ENCODE results near the gene SIGLEC15.
"Not testable (repeated sequence)": the region's sequence is repeated elsewhere in the genome, so short reads cannot be mapped to it uniquely, and the experiment has no call there.

Gene SIGLEC15

DNA sequence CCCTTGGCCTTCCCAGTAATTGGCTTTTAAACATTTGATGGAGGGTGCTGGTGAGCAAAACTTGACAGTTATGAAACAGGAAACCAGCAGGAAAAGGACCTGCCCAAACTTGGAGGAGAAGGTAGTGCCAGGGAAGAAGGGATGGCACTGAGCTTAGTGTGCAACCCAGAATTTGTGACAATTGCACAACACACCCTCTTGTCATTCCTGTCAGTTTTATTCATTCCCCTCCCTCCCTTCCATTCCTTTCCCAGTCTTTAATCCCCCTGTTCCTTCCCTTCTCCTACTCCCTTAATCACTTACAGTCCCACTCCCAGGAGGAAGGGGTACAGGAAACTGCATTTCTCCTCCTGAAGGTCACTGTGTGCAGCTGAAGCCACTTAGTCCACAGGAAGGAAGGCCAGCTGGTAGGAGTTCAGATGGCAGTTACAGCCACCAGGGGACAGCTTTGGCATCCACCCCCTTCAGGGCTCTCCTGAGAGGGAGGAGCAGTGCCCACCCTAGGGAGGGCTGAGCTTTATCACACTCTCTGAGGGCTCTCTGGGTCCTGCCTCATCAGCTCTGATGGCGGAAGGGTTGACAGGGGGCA, 24.0 kb upstream of the SIGLEC15 start:
- TF ChIP-seq, protein P1, sequence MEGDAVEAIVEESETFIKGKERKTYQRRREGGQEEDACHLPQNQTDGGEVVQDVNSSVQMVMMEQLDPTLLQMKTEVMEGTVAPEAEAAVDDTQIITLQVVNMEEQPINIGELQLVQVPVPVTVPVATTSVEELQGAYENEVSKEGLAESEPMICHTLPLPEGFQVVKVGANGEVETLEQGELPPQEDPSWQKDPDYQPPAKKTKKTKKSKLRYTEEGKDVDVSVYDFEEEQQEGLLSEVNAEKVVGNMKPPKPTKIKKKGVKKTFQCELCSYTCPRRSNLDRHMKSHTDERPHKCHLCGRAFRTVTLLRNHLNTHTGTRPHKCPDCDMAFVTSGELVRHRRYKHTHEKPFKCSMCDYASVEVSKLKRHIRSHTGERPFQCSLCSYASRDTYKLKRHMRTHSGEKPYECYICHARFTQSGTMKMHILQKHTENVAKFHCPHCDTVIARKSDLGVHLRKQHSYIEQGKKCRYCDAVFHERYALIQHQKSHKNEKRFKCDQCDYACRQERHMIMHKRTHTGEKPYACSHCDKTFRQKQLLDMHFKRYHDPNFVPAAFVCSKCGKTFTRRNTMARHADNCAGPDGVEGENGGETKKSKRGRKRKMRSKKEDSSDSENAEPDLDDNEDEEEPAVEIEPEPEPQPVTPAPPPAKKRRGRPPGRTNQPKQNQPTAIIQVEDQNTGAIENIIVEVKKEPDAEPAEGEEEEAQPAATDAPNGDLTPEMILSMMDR (IDR thresholded peaks at IDR 0.05; ENCODE audit: low read depth, low read length, missing control alignments): no peak
- H3K4me3 ChIP-seq (ENCODE audit: low read depth, low read length): no peak overlapping the region
- DNase-seq (ENCODE audit: low read depth): no peak

DNA sequence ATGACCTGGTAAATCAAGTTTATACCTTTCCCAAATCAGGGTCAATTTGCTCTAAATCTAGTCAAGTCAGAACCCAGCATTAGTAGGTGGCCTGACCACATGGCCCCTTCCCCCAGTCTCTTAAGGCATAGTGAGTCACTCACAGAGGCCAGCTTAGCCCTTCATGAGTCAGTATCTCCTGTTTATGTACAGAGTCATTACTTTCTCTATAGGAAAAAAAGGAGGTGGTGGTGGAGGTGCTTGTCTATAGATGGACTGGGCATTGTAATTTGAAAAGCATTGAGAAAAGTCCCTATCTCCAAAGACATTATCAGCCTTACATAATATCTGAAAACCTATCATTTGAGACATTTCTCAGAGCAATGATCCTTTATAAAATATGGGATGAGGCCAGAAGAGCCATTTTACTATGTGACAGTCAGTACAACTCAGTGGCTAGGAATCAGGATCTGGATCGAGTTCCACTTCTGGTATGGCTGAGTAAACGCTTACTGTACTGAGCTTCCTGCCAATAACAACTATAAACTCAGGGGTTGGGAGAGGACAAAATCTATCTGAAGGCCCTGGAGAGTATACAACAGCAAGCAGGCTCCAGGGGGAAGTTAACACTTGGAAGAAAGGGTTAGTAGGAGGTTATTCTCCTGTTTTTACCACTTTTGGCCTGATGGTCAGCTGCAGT, 22.5 kb upstream of the SIGLEC15 start:
- H3K4me3 ChIP-seq (ENCODE audit: low read depth, low read length): no peak overlapping the region
- DNase-seq (ENCODE audit: low read depth): no peak
- TF ChIP-seq, protein P1 (IDR thresholded peaks at IDR 0.05; ENCODE audit: low read depth, low read length, missing control alignments): no peak

DNA sequence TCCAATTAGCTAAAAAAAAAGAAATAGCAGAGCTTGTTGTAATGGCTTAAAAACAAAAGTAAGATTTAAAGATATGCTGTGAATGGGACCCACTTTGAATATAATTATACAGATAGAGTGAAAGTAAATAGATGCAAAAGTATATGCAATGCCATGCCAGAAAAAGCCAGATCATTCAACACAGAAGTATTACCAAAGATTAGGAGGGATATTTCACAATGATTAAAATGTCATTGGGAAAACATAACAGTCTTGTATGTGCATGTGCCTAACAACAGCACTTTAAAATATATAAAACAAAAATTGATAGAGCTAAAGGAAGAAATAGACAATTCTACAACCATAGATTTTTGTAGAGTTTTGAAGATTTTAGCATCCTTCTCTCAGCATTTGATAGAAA, 19.9 kb upstream of the SIGLEC15 start:
- TF ChIP-seq, protein P1 (IDR thresholded peaks at IDR 0.05; ENCODE audit: low read depth, low read length, missing control alignments): no peak
- DNase-seq (ENCODE audit: low read depth): no peak
- H3K4me3 ChIP-seq (ENCODE audit: low read depth, low read length): no peak overlapping the region

DNA sequence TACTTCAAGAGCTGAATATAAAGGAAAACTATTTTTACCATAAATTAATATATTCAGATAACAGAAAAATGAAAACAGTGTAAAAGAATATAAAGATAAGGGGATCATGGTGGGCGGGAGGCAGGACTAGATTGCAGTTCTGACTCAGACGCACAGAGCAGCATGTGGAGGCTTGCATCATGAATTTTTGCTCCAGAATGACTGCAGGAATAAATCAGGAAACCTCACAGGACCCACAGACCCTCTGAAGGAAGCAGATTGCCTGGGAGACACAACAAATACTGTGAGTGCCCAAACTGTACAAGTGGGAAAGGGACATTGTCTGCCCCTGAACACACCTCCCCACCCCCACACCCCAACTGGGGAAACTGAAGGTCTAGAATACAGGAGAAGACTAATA, 19.2 kb upstream of the SIGLEC15 start:
- no peak for DNase-seq (ENCODE audit: low read depth)
- TF ChIP-seq, protein P1 (IDR thresholded peaks at IDR 0.05; ENCODE audit: low read depth, low read length, missing control alignments): no peak
- H3K4me3 ChIP-seq (ENCODE audit: low read depth, low read length): no peak overlapping the region

DNA sequence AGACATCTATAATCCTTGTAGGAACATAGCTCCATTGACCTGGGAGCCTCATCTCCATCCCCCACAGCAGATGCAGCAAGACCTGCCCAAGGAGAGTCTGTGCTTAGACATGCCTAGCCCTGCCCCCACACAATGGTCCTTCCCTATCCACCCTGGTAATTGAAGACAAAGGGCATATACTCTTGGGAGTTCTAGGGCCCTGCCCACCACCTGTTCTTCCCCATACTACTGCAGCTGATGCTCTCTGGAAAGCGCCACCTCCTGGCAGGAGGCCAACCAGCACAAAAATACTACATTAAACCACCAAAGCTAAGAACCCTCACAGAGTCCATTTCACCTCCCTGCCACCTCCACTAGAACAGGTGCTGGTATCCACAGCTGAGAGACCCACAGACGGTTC, 18.3 kb upstream of the SIGLEC15 start:
- not testable (repeated sequence) for DNase-seq (ENCODE audit: low read depth); H3K4me3 ChIP-seq (ENCODE audit: low read depth, low read length)
- TF ChIP-seq, protein P1 (IDR thresholded peaks at IDR 0.05; ENCODE audit: low read depth, low read length, missing control alignments): peak; percentile 44

DNA sequence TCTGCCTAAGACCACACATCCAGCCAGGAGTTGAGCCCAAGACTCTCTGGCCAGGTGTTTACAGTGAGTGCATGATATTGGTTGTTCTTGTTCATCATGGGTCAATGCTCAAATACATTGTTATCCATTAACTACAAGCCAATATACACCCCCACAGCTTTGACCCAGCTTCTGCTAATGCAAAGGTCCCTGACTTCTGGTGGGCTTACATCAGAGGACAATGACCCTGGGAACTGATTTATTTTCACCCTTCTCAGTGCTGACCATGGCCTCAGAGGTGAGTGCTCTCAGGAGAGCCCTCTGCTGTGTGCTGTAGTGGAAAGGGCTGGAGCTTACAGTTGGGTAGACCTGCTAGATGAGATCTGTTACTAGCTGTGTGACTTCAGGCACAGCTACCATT, 10.7 kb upstream of the SIGLEC15 start:
- not testable (repeated sequence) for H3K4me3 ChIP-seq (ENCODE audit: low read depth, low read length); DNase-seq (ENCODE audit: low read depth)

DNA sequence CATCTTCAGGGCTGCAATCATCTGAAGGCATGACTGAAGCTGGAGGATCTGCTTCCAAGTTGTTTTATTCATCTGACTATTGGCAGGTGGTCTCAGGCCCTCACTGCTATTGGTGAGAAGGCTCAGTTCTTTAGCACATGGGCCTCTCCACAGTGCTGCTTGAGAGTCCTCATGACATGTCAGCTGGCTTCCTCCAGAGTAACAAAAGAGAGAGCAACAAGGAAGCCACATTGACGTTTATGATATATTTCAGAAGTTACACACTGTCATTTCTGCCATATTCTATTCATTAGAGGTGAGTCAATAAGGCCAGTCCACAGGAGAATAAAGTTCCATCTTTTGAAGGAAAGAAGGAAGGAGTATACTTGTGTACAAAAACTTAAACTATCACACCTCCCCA, 7.9 kb upstream of the SIGLEC15 start:
- no peak for DNase-seq (ENCODE audit: low read depth)
- TF ChIP-seq, protein P1 (IDR thresholded peaks at IDR 0.05; ENCODE audit: low read depth, low read length, missing control alignments): no peak

DNA sequence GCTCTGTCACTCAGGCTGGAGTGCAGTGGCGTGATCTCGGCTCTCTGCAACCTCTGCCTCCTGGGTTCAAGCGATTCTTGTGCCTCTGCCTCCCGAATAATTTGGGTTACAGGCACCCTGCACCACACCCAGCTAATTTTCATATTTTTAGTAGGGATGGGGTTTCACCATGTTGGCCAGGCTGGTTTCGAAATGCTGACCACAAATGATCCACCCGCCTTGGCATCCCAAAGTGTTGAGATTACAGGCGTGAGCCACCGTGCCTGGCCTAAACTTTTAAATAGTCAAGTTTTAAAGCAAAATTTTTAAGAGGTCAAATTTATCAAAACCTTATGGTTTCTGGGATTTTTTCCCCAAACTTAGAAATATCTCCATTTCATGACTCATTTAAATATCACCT, 6.7 kb upstream of the SIGLEC15 start:
- DNase-seq (ENCODE audit: low read depth): not testable (repeated sequence)

More for the DNA sequence above, 7.9 kb upstream of the SIGLEC15 start:
- no peak overlapping the region for H3K4me3 ChIP-seq (ENCODE audit: low read depth, low read length)

More for the DNA sequence above, 6.7 kb upstream of the SIGLEC15 start:
- not testable (repeated sequence) for H3K4me3 ChIP-seq (ENCODE audit: low read depth, low read length)
